Esophagus squamous epithelium (tissue), 5 donors: ENCODE results near the gene PDCD1LG2. TPM values are rescaled to one million over a fixed set of nuclear protein-coding genes. Genes with fewer than 3 reads are reported as not detected.

Source experiments
- DNase-seq: peaks from one replicate; lab custom pipeline; 2025; lab: John Stamatoyannopoulos, UW
- H3K27ac ChIP-seq, 4 donors: fragments of 200-600 bp; sonication (generic); one replicate each; pipeline ENCODE4 v1.5.1; 2016 to 2019; ENCODE audit warnings: mild to moderate bottlenecking in 1 of 4
- H3K27me3 ChIP-seq, 4 donors: fragments of 200-600 bp; sonication (generic); 1 replicate in 3 of 4; 2 replicates in 1 of 4; pipeline versions ENCODE4 v1.5.1 to v1.6.0; 2017 to 2021; ENCODE audit warnings: antibody characterized with exemption in 1 of 4
- H3K36me3 ChIP-seq, 3 donors: fragments of 200-600 bp; sonication (generic); one replicate each; pipeline ENCODE4 v1.5.1; 2016 to 2019
- H3K4me1 ChIP-seq, 3 donors: fragments of 200-600 bp; sonication (generic); one replicate each; pipeline ENCODE4 v1.5.1; 2017 to 2019
- H3K4me3 ChIP-seq, 4 donors: fragments of 200-600 bp; sonication (generic); 1 replicate in 3 of 4; 2 replicates in 1 of 4; pipeline ENCODE4 v1.5.1; 2016 to 2019; ENCODE audit warnings: mild to moderate bottlenecking in 2 of 4, moderate library complexity in 1 of 4
- H3K9me3 ChIP-seq, 3 donors: fragments of 200-600 bp; sonication (generic); one replicate each; pipeline ENCODE4 v1.5.1; 2016 to 2019
- POLR2A ChIP-seq, 4 donors: fragments of 450-650 bp; IDR thresholded peaks; one replicate each; pipeline ENCODE4 v1.6.1; 2017; ENCODE audit warnings: antibody characterized with exemption in 4 of 4, mild to moderate bottlenecking in 4 of 4, moderate library complexity in 3 of 4
- WGBS, 2 donors: methylation state at CpG; one replicate each; pipeline ENCODE4 v1.1.5; 2018; 5-methylcytosine and 5-hydroxymethylcytosine counted together
- intact Hi-C: fragments of 100-400 bp; cut with DNase I; formaldehyde crosslinking; loops from one replicate; pipeline ENCODE4 v1.15.0; 2022
- total RNA-seq, 4 donors: library from RNA; depleted of rRNA; stranded (reverse); fragments of >200 nt; gene quantifications; one replicate each; pipeline ENCODE4 v1.1.0, GENCODE V29; 2016
- TF ChIP-seq, protein P1 (sequence below), 6 experiments: fragments of 450-650 bp in 4 of 6; fragments of 200-600 bp in 2 of 6; sonication (generic) in 2 of 6; IDR thresholded peaks; one replicate each; pipeline ENCODE4 v1.5.1; 2016 to 2019; ENCODE audit warnings: antibody characterized with exemption in 6 of 6, mild to moderate bottlenecking in 4 of 6, moderate library complexity in 4 of 6
- donor health status: DM: yes; HTN: yes; CAD: no.

The PDCD1LG2 gene
- total RNA-seq, 4 donors from 2014 or later: 0.23 to 3.6 (median 0.31) TPM

DNA sequence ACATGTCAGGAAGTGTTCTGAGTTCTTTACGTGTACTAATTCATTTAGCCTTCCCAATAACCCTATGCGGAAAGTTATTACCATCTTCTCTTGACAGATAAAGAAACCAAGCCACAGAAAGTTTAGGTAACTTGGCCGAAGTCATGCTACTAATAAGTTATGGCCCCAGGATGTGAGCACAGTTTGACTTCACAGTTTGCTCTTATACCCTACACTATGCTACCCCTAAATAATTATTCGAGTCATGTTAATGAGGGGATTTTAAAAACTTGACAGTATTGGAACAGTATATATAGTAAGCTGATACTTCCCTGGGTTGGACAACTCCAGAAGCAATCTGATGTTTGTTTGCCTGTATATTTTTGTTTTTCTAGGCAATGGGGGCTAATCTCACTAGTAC, 29.4 kb upstream of the PDCD1LG2 start:
- H3K9me3 ChIP-seq: peaks cover 0 to 4% (median 0%) of the 10 kb centered on the region in 3 donors
- no peak overlapping the region for H3K4me3 ChIP-seq
- H3K4me1 ChIP-seq: no peaks in the 10 kb centered on the region
- intact Hi-C loops: no loop called here
- no peaks in the 10 kb centered on the region for H3K27me3 ChIP-seq
- 90 to 94% methylated on average over 4 of the region's 4 CpGs for WGBS, 2 donors
- no peak overlapping the region for H3K27ac ChIP-seq
- no peaks in the 10 kb centered on the region for H3K36me3 ChIP-seq
- no peak for TF ChIP-seq POLR2A (IDR thresholded peaks at IDR 0.05)
- TF ChIP-seq, protein P1, sequence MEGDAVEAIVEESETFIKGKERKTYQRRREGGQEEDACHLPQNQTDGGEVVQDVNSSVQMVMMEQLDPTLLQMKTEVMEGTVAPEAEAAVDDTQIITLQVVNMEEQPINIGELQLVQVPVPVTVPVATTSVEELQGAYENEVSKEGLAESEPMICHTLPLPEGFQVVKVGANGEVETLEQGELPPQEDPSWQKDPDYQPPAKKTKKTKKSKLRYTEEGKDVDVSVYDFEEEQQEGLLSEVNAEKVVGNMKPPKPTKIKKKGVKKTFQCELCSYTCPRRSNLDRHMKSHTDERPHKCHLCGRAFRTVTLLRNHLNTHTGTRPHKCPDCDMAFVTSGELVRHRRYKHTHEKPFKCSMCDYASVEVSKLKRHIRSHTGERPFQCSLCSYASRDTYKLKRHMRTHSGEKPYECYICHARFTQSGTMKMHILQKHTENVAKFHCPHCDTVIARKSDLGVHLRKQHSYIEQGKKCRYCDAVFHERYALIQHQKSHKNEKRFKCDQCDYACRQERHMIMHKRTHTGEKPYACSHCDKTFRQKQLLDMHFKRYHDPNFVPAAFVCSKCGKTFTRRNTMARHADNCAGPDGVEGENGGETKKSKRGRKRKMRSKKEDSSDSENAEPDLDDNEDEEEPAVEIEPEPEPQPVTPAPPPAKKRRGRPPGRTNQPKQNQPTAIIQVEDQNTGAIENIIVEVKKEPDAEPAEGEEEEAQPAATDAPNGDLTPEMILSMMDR (IDR thresholded peaks at IDR 0.05): no peak
- no peak for DNase-seq

DNA sequence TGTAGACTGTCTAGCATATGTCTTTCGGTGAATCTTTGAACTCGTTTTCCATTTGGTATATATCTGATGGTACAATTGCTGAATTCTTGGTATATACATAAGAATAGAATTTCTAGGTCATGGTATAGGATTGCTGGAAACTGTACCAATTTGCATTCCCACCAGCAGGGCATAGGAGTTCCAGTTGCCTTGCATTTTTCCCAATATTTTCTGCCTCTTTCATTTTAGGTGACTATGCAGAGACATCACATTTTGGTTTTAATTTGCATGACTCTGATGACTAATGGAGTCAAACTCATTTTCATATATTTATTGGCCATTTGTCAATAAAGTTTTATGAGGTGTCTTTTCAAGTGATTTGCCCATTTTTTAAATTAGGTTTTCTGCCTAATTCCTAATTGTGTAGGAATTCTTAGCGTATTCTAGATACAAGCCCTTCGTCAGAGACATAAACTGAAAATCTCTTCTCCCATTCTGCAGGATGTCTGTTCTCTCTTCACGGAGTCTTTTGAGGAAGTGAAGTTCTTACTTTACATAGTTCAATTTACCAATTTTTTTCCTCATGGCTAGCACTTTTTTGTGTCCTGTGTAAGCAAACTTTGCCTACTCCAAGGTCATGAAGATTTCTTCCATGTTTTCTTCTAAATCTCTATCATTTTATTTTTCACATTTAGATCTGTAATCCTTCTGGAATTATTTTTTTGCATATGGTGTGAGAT, 28.9 kb upstream of the PDCD1LG2 start:
- no peak overlapping the region for H3K4me3 ChIP-seq
- WGBS, 2 donors: 83 to 87% methylated on average over 5 of the region's 5 CpGs
- H3K9me3 ChIP-seq: peaks cover 0 to 4% (median 0%) of the 10 kb centered on the region in 3 donors
- no peak for DNase-seq
- H3K4me1 ChIP-seq: no peaks in the 10 kb centered on the region
- TF ChIP-seq POLR2A (IDR thresholded peaks at IDR 0.05): no peak
- TF ChIP-seq, protein P1 (IDR thresholded peaks at IDR 0.05): no peak
- no peaks in the 10 kb centered on the region for H3K27me3 ChIP-seq
- H3K36me3 ChIP-seq: no peaks in the 10 kb centered on the region
- intact Hi-C loops: no loop called here
- H3K27ac ChIP-seq: no peak overlapping the region

DNA sequence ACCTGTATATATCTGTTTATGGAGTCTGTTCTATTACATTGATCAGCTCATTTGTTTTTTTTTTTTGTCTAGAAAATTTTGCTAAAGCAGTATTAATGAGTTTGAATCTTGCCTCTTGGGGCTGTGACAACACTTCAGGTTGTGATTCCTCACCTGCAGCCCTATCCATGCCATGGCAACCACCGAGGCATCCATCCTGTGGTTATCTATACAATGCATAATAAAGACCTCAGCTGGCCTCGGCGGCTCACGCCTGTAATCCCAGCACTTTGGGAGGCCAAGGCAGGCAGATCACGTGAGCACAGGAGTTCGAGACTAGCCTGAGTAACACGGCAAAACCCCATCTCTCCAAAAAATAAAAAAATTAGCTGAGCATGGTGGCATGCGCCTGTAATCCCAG, 28.1 kb upstream of the PDCD1LG2 start:
- no peaks in the 10 kb centered on the region for H3K27me3 ChIP-seq
- DNase-seq: no peak
- 70 to 85% methylated on average over 2 to 8 of the region's 8 CpGs for WGBS, 2 donors
- no peaks in the 10 kb centered on the region for H3K4me1 ChIP-seq
- TF ChIP-seq POLR2A (IDR thresholded peaks at IDR 0.05): no peak
- TF ChIP-seq, protein P1 (IDR thresholded peaks at IDR 0.05): no peak
- peaks cover 0 to 4% (median 0%) of the 10 kb centered on the region in 3 donors for H3K9me3 ChIP-seq
- intact Hi-C loops: no loop called here
- no peak overlapping the region for H3K4me3 ChIP-seq
- H3K36me3 ChIP-seq: no peaks in the 10 kb centered on the region
- no peak overlapping the region for H3K27ac ChIP-seq

DNA sequence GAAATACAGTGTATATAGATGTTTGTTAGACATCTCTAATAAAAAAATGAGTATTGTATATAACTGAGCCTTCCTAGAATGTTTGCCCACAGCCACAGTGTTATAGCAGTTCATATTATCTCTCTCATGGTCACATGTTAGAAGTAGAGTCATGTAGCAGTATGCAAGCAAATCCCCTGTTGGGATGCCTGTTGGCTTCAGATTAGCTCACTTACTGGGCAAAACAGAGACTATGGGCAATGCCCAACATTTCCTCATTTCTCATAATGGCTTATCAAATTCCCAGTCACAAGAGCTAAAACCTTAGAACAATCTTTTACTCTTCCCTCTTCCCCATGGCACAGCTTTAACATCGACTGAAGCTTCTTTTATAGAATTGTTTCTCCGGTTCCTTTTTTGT, 27.0 kb upstream of the PDCD1LG2 start:
- Histone ChIP-seq H3K36me3 (no peaks in the 10 kb centered on the region), H3K4me3 (no peak overlapping the region), H3K27me3 (no peaks in the 10 kb centered on the region), H3K4me1 (no peaks in the 10 kb centered on the region), H3K9me3 (no peaks in the 10 kb centered on the region), H3K27ac (no peak overlapping the region)
- intact Hi-C loops: no loop called here
- TF ChIP-seq, protein P1 (IDR thresholded peaks at IDR 0.05): no peak
- no peak for TF ChIP-seq POLR2A (IDR thresholded peaks at IDR 0.05)
- 75 to 100% methylated on average over 2 of the region's 2 CpGs for WGBS, 2 donors
- no peak for DNase-seq

DNA sequence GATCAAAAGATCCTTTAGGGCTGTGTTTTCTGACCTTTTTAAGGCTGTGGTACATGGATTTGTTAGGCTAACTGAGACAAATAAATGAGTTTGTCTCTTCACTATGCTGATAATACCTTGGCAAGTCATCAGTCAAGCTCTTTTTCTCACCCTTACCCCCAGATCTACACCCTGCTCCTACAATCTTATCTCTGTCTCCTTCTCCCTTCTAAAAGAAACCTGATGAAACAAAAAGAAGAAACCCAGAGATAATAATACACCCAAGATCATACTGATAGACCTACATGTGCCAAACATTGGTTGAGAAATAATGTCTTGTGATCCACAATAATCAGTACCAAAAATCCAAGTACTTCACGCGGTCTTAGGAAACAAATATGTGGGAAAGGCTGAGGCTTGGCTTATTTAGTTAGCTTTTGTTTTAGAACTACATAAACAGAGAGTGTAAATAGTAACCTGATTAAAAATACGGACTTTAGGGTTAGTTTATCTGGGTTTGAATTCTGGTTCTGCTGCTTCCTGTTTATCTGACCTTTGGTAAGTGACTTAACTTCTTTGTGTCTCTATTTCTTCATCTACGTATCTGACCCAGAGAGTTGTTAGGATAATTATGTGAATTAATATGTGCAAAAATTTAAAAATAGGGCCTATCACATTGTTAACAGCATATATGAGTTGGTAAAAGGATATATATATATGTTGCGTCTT, 24.8 kb upstream of the PDCD1LG2 start:
- 83 to 94% methylated on average over 5 of the region's 5 CpGs for WGBS, 2 donors
- intact Hi-C loops: no loop called here

More for the DNA sequence above, 24.8 kb upstream of the PDCD1LG2 start:
- H3K4me3 ChIP-seq: no peak overlapping the region
- no peak for DNase-seq
- TF ChIP-seq POLR2A (IDR thresholded peaks at IDR 0.05): no peak
- TF ChIP-seq, protein P1 (IDR thresholded peaks at IDR 0.05): no peak
- H3K9me3 ChIP-seq: no peaks in the 10 kb centered on the region
- no peaks in the 10 kb centered on the region for H3K36me3 ChIP-seq
- H3K27me3 ChIP-seq: no peaks in the 10 kb centered on the region
- no peak overlapping the region for H3K27ac ChIP-seq
- no peaks in the 10 kb centered on the region for H3K4me1 ChIP-seq
